Small intestine (tissue), 7 donors: Measurements from ENCODE around the gene VTN. TPM values are rescaled to one million over a fixed set of nuclear protein-coding genes. Genes with fewer than 3 reads are reported as not detected.
A peak's percentile ranks its signal among the peaks of the same experiment; 100 is the strongest.

Source experiments
- DNase-seq, 2 donors: peaks; one replicate each; pipeline versions ENCODE4 v3.0.0 to v3.0.0-alpha.2; 2013
- FAIRE-seq: peaks from 2 replicates; lab custom pipeline; 2012; peaks lifted over from hg19 to GRCh38; lab: Jason Lieb, UNC
- H3K27ac ChIP-seq, 3 donors: one replicate each; pipeline ENCODE4 v1.5.1; 2013; ENCODE audit warnings: low read length in 2 of 3, mild to moderate bottlenecking in 2 of 3, control low read depth in 1 of 3, inconsistent platforms in 1 of 3, low read depth in 1 of 3, moderate library complexity in 1 of 3
- H3K27me3 ChIP-seq, 3 donors: one replicate each; pipeline ENCODE4 v1.6.1; 2013; ENCODE audit warnings: low read length in 3 of 3, inconsistent platforms in 1 of 3; ENCODE audit not compliant: control insufficient read depth in 3 of 3, insufficient read depth in 3 of 3
- H3K36me3 ChIP-seq, 3 donors: one replicate each; pipeline ENCODE4 v1.6.1; 2013; ENCODE audit warnings: low read length in 3 of 3, inconsistent platforms in 1 of 3, low read depth in 1 of 3, mild to moderate bottlenecking in 1 of 3, moderate library complexity in 1 of 3; ENCODE audit not compliant: control insufficient read depth in 3 of 3, insufficient read depth in 2 of 3
- H3K4me1 ChIP-seq, 3 donors: one replicate each; pipeline ENCODE4 v1.6.1; 2013; ENCODE audit warnings: low read length in 2 of 3, inconsistent platforms in 1 of 3, low read depth in 1 of 3, mild to moderate bottlenecking in 1 of 3, moderate library complexity in 1 of 3; ENCODE audit not compliant: control insufficient read depth in 3 of 3, insufficient read depth in 2 of 3
- H3K4me3 ChIP-seq, 3 donors: one replicate each; pipeline ENCODE4 v1.5.1; 2013; ENCODE audit warnings: low read length in 3 of 3, control low read depth in 1 of 3, inconsistent platforms in 1 of 3, low read depth in 1 of 3, mild to moderate bottlenecking in 1 of 3, moderate library complexity in 1 of 3
- H3K9me3 ChIP-seq, 2 donors: one replicate each; pipeline ENCODE4 v1.6.1; 2013; ENCODE audit warnings: low read depth in 1 of 2, low read length in 1 of 2; ENCODE audit not compliant: control insufficient read depth in 2 of 2, insufficient read depth in 1 of 2
- WGBS, 3 donors: extraction: QIAGEN DNeasy Blood & Tissue Kit; methylation state at CpG; one replicate each; pipeline ENCODE4 v1.1.7; 2013; 5-methylcytosine and 5-hydroxymethylcytosine counted together
- polyA plus RNA-seq, 4 donors: library from polyadenylated mRNA; stranded (reverse) in 3 of 4; unstranded in 1 of 4; fragments of 200-250 nt in 3 of 4; fragments of 120-200 nt in 1 of 4; gene quantifications; one replicate each; pipeline versions ENCODE4 v1.2.1 to v1.2.3, GENCODE V29; 2013
- donor health status: healthy with polysubstance abuse.
- donor health status: control.
- donor health status: control.
- donor health status: Bipolar disorder and iron deficiency.
- donor health status: healthy.

The VTN gene
- polyA plus RNA-seq, 4 donors, result 1.3 to 20.9 (median 2.2) TPM

GRCh38 chr17:28363776-28364650 lies 6.1 kb downstream of the VTN start:
- H3K27ac ChIP-seq, result no peak overlapping the region
- H3K4me3 ChIP-seq, result no peak overlapping the region
- FAIRE-seq, result no peak
- H3K9me3 ChIP-seq, result no peaks in the 10 kb centered on the region
- 91 to 93% (median 93%) methylated on average over 8 of the region's 8 CpGs for WGBS, 3 donors
- no peaks in the 10 kb centered on the region for H3K27me3 ChIP-seq
- H3K36me3 ChIP-seq, result peaks cover 4 to 60% (median 18%) of the 10 kb centered on the region in 3 donors
- DNase-seq, result no peak
- H3K4me1 ChIP-seq, result peaks cover 0 to 14% (median 0%) of the 10 kb centered on the region in 3 donors

- Histone ChIP-seq H3K4me1 (peaks cover 0 to 8% (median 4%) of the 10 kb centered on the region in 3 donors), H3K27me3 (no peaks in the 10 kb centered on the region), H3K9me3 (no peaks in the 10 kb centered on the region), H3K27ac (no peak overlapping the region), H3K36me3 (peaks cover 4 to 56% (median 18%) of the 10 kb centered on the region in 3 donors), H3K4me3 (no peak overlapping the region)
- WGBS, 3 donors, result 84 to 88% (median 85%) methylated on average over 5 of the region's 5 CpGs
- FAIRE-seq, result no peak
- no peak for DNase-seq
Measured at GRCh38 chr17:28363186-28363585, 6.9 kb downstream of the VTN start.

- DNase-seq (no peak), FAIRE-seq (no peak)
- H3K27ac ChIP-seq, result peak overlapping the region in 2 of 3 donors; percentile 37 to 89
- WGBS, 3 donors, result 2 to 9% (median 3%) methylated on average over 4 of the region's 4 CpGs
- H3K9me3 ChIP-seq, result no peaks in the 10 kb centered on the region
- peaks cover 0 to 15% (median 7%) of the 10 kb centered on the region in 3 donors for H3K4me1 ChIP-seq
- no peaks in the 10 kb centered on the region for H3K27me3 ChIP-seq
- H3K4me3 ChIP-seq, result peak overlapping the region; percentile 86 to 95 (median 90)
- peaks cover 14 to 48% (median 18%) of the 10 kb centered on the region in 3 donors for H3K36me3 ChIP-seq
Measured at GRCh38 chr17:28357901-28358197, 12.3 kb downstream of the VTN start.

- peaks cover 0 to 15% (median 7%) of the 10 kb centered on the region in 3 donors for H3K4me1 ChIP-seq
- no peaks in the 10 kb centered on the region for H3K27me3 ChIP-seq
- H3K4me3 ChIP-seq, result peak within 1 kb of the TSS; percentile 86 to 95 (median 90)
- DNase-seq (peak; percentile 94 to 97), FAIRE-seq (no peak)
- H3K36me3 ChIP-seq, result peaks cover 15 to 47% (median 18%) of the 10 kb centered on the region in 3 donors
- no peaks in the 10 kb centered on the region for H3K9me3 ChIP-seq
- peak within 1 kb of the TSS; percentile 35 to 89 (median 79) for H3K27ac ChIP-seq
- WGBS, 3 donors, result 0 to 1% (median 1%) methylated on average over 67 to 80 of the region's 80 CpGs
Measured at GRCh38 chr17:28357061-28357900, 12.8 kb downstream of the VTN start, which contains the start of gene POLDIP2. Gene POLDIP2, minus strand, starts transcription at chr17:28357527. Its CDS starts 79 bp downstream, at chr17:28357448.

GRCh38 chr17:28350271-28350670 lies 19.8 kb downstream of the VTN start:
- FAIRE-seq (no peak), DNase-seq (no peak)
- no peaks in the 10 kb centered on the region for H3K27me3 ChIP-seq
- H3K36me3 ChIP-seq, result peaks cover 20 to 84% (median 25%) of the 10 kb centered on the region in 3 donors
- WGBS, 3 donors, result 91 to 96% (median 95%) methylated on average over 7 of the region's 7 CpGs
- H3K27ac ChIP-seq, result no peak overlapping the region
- no peaks in the 10 kb centered on the region for H3K9me3 ChIP-seq
- H3K4me3 ChIP-seq, result no peak overlapping the region
- no peaks in the 10 kb centered on the region for H3K4me1 ChIP-seq

- no peak for DNase-seq
- no peaks in the 10 kb centered on the region for H3K27me3 ChIP-seq
- no peak overlapping the region for H3K4me3 ChIP-seq
- no peaks in the 10 kb centered on the region for H3K9me3 ChIP-seq
- 75 to 96% (median 80%) methylated on average over 3 of the region's 3 CpGs for WGBS, 3 donors
- H3K27ac ChIP-seq, result no peak overlapping the region
- H3K36me3 ChIP-seq, result peaks cover 18 to 90% (median 23%) of the 10 kb centered on the region in 3 donors
- H3K4me1 ChIP-seq, result no peaks in the 10 kb centered on the region
- FAIRE-seq, result no peak
Measured at GRCh38 chr17:28348979-28349378, 21.1 kb downstream of the VTN start.

GRCh38 chr17:28347261-28347891 lies 22.7 kb downstream of the VTN start:
- H3K27ac ChIP-seq, result no peak overlapping the region
- DNase-seq, result no peak

More at GRCh38 chr17:28347261-28347891, 22.7 kb downstream of the VTN start:
- Histone ChIP-seq H3K36me3 (peaks cover 9 to 92% (median 28%) of the 10 kb centered on the region in 3 donors), H3K9me3 (no peaks in the 10 kb centered on the region), H3K4me3 (no peak overlapping the region), H3K4me1 (no peaks in the 10 kb centered on the region), H3K27me3 (no peaks in the 10 kb centered on the region)
- WGBS, 3 donors, result 87 to 89% (median 88%) methylated on average over 8 of the region's 8 CpGs
- FAIRE-seq, result no peak
